GM10266 (cell line): Measurements from ENCODE around the gene GNAO1.

Source experiments
- DNase-seq: peaks from one replicate; pipeline ENCODE4 v3.0.0; 2012; ENCODE audit errors: extremely low spot score
- CTCF ChIP-seq: IDR thresholded peaks from 2 replicates; pipeline ENCODE4 v1.5.1; 2012; ENCODE audit warnings: mild to moderate bottlenecking, low read depth; ENCODE audit not compliant: control insufficient read depth, insufficient read depth; ENCODE audit errors: missing control alignments

Gene GNAO1

DNA sequence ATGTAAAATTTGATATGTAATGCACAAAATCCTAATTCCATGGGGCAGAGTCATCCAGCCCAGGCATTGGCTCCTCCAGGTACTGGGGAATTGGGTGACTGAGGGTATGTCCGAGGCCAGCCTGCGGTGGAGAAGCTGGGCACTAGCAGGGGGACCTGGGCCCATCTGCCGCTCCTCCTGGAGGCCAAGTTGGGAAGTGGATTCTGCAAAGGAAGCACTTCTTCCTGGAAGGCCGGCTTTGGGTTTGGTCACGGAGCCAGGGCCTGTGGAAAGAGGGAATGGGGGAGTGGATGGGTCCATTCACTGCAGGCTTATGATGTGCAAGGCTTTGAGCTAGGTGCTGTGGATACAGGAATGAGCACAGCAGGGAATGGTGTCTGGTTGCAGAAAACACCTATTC, 85.8 kb downstream of the GNAO1 start:
- DNase-seq, result no peak
- no peak for TF ChIP-seq CTCF

- no peak for TF ChIP-seq CTCF
Measured at GRCh38 chr16:56278196-56278855, 87.0 kb downstream of the GNAO1 start.

DNA sequence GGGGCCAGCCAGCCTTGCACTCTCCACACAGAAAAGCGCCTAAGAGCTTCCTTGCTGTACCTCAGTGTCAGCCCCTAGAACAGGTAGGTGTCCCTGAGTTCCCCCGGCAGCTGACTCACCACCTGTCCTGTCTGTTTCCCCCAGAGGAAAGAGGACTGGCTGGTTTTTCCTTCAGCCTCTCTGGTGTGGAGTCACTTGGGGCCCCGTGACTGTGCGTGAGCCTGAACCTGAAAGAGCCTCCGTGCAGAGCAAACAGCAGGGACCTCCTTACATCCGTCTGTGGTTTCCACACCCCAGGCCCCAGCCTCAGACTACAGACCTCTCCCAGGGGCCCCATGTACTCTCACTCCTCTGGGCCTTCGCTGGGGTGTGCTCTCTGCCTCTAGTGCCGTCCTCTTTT, 87.8 kb downstream of the GNAO1 start:
- no peak for TF ChIP-seq CTCF
- DNase-seq, result peak; percentile 18

More at GRCh38 chr16:56278196-56278855, 87.0 kb downstream of the GNAO1 start:
- DNase-seq, result no peak

- no peak for DNase-seq
- TF ChIP-seq CTCF, result no peak
Measured at GRCh38 chr16:56279914-56280313, 88.6 kb downstream of the GNAO1 start.

DNA sequence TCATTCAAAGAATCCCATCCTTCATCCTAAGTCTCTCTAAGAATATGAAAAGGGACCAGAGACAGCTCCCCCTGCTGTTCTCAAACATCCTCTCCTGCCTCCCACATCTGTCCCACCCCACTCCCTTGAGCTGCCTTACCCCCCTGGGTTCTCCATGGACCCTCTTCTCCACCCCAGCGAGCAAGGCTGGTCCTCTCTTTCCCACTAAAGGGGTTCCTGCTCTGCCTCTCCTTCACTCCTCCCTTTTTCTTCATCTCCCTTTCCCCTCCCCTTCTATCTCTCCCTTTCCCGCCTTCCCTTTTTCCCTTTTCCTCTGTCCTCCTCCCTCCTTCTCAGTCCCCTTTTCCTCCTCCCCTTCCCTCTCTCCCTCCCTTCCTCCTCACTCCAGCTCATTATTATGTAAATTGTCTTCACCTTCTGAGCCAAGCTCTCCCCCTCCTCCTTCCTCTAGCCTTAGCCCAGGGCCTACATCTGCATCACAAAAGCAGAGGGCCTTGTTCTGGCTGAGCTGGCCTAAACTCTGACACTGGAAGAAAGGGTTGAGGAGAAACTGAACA, 90.0 kb downstream of the GNAO1 start:
- no peak for TF ChIP-seq CTCF
- DNase-seq, result peak; percentile 30

GRCh38 chr16:56282451-56282850, 91.2 kb downstream of the GNAO1 start:
- TF ChIP-seq CTCF, result no peak

DNA sequence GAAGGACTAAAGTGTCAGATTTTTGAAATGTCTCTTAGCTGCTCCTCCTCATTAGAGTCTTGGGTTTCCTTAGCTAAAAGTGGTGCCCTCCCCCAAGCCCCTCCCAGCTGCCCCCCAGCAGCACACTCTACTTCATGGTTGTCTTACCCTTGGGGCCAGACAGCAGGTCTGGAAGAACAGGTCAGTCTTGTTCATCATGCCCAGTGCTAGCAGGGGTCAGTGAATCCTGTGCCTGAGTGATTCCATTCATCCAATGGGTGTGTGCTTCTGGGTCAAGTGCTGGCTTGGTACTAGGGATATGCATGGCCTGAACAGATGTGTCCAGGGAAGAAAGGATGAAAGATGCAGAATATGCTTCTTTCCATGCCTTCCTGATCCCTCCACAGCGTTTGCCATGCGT, 93.2 kb downstream of the GNAO1 start:
- no peak for DNase-seq
- no peak for TF ChIP-seq CTCF

More at GRCh38 chr16:56282451-56282850, 91.2 kb downstream of the GNAO1 start:
- DNase-seq, result no peak
